Activated CD8-positive, alpha-beta memory T cell treated with anti-CD3 and anti-CD28 coated beads, Interleukin-2, amount 50 U/mL, for 1 hour (primary cell): ENCODE measurements around the gene HOXD9.
A peak's percentile ranks its signal among the peaks of the same experiment; 100 is the strongest.

Experiments used
- DNase-seq: peaks from one replicate; pipeline ENCODE4 v3.0.0-alpha.2; 2020; ENCODE audit errors: extremely low read depth

The HOXD9 gene

DNA sequence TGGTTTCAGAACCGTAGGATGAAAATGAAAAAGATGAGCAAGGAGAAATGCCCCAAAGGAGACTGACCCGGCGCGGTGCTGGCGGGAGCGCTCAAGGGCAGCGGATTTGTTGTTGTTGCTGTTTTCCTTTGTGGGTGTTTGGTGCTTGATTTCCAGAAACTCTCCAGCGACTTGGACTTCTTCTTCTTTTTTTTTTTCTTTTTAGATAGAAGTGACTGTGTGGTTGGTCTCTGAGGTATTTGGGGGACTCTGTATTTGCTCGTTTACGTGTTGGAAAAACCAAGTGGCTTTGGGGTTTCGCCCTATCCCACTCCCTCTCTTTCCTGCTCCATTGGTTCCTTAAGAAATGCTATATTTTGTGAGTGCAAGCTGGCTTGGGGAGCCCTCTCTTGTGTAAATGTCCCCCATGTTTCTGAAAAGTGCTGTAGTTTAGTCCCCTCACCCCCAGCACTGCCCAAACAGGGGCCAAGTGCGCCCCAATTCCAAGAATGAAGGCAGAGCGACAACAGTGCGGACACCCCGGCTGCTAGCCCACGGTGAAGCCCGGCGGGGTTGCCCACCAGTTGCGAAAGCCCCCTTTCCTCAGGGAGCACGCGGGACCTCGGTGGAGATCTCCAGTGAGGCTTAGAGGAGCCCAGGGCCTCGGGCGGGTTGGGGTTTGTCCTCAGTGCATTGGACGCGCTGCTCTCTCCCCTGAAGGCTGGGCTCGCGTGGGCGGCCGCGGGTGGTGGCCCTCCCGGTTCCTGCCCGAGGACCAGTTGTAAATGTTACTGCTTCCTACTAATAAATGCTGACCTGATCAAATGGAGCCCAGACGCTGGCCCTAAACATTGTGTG is 1.8 kb downstream of the HOXD9 start:
- DNase-seq: no peak

DNA sequence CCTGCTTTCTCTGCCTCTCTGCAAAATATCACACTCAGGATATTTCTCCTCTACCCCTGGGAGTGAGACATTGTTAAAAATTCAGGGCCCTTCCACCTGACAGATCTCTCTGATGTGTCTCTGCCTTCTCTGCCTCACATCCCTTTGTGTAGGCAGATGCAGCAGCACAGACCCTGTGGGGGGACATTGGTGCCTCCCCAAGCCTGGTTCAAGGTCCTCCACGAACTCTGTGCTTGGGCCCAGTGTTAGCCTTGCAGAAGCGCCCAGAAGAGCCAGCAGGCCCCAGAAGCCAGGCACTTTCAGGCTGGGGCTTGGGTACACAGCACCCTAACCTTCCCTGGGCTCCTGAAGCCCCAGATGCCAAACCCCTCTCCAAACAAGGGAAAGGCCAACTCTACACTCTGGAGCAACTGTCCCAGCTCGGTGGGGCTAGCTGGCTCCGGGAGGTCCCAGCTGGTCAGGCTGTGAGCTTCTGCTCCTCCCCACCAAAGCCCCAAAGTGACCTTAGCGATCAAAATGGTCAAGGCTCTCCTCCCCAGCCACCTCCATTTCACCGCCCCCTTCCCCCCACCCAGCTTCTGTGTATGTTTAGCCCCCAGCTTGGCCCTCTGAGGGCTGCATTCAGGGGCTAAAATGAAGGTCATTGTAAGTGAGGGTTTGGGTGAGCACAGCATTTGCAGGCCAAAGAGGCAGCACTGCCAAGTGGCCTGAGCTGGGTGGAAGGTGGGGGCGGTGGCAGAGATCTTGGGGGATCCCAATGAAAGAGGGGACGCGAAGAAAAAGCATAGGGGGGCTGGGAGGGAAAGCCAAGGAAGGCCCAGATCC is 2.6 kb downstream of the HOXD9 start:
- no peak for DNase-seq

GRCh38 chr2:176125772-176126054 is 3.2 kb downstream of the HOXD9 start:
- no peak for DNase-seq

GRCh38 chr2:176126929-176127773 is 4.6 kb downstream of the HOXD9 start:
- peak; percentile 47 for DNase-seq

GRCh38 chr2:176127774-176128072 is 5.2 kb downstream of the HOXD9 start:
- no peak for DNase-seq

DNA sequence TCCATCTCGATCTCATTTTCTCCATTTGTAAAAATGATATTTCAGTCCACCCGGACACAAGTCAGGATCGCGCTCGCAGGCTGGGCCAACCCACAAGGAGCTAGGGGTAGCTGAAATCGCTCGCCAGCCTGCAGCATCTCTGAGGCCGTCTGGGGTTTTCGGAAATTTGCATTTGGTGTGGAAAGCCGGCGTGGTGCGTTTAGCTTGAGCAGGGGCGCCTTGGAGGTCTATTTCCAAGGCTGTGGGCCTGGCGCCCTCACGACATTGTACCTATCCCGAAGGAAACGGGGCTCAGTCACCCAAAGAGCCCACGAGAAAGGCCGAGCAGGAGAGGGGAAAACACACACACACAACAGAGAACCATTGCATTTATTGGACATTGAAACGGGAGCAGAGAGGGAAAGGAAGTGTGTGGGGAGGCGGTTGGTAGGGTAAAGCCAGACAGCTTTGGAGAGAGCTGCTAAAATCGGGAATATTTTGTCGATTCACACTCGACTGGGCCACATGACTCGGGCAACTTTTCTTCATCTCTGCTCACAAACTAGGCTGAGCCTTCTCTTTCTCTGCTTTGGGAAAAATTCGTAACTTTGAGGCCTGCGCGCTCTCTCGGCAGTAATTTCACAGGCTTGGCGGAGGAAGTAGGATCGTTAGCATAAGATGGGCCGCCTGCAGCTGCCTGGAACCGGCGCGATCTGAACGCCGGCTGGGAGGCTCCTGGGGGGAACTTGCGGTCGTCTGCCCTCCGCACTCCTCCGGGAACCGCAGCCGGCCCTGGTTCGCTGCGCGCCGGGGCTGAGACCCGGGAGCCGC is 5.9 kb downstream of the HOXD9 start:
- no peak for DNase-seq

DNA sequence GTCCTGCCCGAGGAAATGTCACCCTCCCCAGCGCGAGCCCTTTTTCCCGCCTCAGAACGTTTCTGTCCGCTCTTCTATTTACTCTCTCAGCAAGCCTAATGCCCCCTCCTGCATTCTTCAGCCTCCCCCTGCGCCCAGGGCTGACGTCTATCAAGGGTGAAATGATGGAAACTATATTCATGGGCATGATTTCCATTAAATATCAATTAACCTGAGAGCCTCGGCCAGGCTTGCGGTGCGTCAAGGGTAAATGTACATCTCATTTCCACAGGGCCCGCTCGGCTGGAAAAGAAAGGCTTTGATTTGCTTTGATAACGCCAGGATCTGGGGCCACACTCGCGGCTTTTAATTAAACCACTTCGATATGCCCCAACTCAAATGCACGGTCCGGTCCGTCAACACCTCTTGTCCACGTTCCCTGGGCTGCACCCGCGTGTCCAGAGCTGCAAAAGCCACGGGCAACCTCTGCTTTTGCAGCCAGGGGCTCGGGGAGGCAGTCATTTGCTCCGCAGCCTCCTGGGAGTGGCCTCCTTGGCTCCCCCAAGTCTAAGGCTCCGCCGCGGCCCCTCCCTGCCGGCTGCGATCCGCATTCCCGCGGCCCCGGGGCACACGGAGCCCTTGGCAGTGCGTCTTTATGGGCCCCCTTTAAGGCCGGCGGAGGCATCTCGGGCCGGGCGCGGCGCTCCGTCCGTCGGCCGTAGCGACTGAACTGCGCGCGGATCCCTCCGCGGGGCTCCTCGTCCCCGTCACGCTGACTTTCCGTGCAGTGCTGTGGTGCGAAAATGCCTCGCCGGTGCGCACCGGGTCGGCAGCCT is 6.7 kb downstream of the HOXD9 start, which contains the start of gene HOXD8:
Gene HOXD8 (plus strand): TSS at position 724 of the 815 bp plus-strand sequence. CDS start 662 bp downstream, outside the sequence.
- no peak for DNase-seq

DNA sequence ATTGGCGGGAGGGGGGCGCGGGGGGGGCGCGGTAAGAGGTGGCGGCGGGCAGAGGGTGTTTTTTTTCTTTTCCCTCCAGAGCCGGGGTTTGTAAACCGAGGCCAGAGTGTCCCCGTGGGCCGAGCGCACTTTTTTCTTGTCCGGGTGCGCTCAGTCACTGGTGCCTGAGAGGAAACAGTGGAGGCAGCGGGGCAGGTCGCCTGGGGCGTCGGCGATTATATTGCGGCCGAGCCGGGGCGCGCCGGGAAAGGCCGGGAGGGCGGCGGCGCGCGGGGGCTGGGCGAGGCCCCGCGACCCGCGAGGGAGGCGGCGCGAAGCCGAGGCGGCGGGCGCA is 7.3 kb downstream of the HOXD9 start:
- DNase-seq: no peak

DNA sequence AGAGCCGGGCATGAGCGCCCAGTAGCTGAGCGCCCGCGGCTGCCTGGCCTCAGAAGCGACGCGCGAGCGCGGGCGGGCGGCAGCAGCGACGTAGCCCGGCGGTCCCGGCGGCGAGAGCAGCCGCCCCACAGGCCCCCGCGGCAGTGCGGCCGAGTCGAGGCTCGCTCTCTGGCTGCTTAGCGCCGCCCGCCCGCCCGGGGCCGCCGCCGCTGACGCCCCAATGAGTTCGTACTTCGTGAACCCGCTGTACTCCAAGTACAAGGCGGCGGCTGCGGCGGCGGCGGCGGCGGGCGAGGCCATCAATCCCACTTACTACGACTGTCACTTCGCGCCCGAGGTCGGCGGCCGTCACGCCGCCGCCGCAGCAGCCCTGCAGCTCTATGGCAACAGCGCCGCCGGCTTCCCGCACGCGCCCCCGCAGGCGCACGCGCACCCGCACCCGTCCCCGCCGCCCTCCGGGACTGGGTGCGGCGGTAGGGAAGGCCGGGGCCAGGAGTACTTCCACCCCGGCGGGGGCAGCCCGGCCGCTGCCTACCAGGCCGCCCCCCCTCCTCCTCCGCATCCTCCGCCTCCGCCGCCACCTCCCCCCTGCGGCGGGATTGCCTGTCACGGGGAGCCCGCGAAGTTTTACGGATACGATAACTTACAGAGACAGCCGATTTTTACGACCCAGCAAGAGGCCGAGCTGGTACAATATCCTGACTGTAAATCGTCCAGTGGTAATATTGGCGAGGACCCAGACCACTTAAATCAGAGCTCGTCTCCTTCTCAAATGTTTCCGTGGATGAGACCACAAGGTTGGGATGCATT is 7.8 kb downstream of the HOXD9 start:
- DNase-seq: no peak

GRCh38 chr2:176130957-176131847 is 8.7 kb downstream of the HOXD9 start:
- DNase-seq: no peak

DNA sequence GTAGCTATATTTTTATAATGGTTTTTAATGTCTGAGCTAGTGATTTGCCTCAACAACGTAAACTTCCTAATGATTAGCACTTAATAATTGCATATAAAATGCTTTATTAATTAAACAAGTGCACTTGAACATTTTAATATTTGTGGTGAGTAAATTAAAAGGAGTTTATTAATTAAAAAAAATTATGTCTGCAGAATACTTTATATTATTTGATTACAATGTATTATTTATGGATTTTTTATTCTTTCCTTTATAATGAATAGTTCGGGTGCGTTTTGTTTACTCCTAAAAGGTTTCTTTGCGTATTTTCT is 9.3 kb downstream of the HOXD9 start:
- DNase-seq: no peak

GRCh38 chr2:176132205-176133171 is 10.0 kb downstream of the HOXD9 start:
- no peak for DNase-seq

GRCh38 chr2:176133389-176133788 is 10.9 kb downstream of the HOXD9 start:
- DNase-seq: no peak

- DNase-seq: no peak
Measured at GRCh38 chr2:176134035-176134434, 11.5 kb downstream of the HOXD9 start.

DNA sequence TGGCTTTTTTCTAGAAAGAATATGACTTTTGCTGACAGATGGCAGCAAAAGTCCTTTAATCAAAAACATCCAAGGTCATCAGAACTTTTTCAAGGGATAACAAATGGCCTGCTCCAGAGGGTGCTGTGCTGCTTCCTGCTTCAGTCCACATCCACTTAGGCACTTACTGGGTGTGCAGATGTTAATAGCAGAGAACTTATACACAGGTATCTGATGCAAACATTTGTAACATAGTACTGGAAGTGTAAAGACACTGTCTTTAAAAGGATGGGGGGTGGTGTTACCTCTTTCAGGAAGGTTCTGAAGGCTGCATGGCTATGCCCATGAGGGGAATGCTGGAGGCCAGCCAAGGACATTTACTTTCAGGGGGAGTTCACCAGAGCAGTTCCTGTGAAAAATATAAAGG is 12.5 kb downstream of the HOXD9 start:
- no peak for DNase-seq

GRCh38 chr2:176136374-176137251 is 14.1 kb downstream of the HOXD9 start:
- no peak for DNase-seq

- DNase-seq: no peak
Measured at GRCh38 chr2:176137252-176137580, 14.7 kb downstream of the HOXD9 start.
